ACC112 (cell line): ENCODE data around the gene GATB.

ENCODE experiments used
- H2AFZ ChIP-seq: fragments of 200-600 bp; sonication (generic); one replicate; pipeline ENCODE4 v1.6.0; 2017; ENCODE audit warnings: antibody characterized with exemption, low read length; ENCODE audit not compliant: unreplicated experiment
- H3K27ac ChIP-seq: fragments of 200-600 bp; sonication (generic); 2 replicates; pipeline ENCODE4 v1.5.1; 2014; ENCODE audit warnings: low read depth, mild to moderate bottlenecking, antibody characterized with exemption, low read length, moderate library complexity
- H3K27me3 ChIP-seq: fragments of 200-600 bp; sonication (generic); 2 replicates; pipeline ENCODE4 v1.6.1; 2014; ENCODE audit warnings: mild to moderate bottlenecking, antibody characterized with exemption, low read length, moderate library complexity, mixed read lengths; ENCODE audit not compliant: insufficient read depth
- H3K36me3 ChIP-seq: fragments of 200-600 bp; sonication (generic); 2 replicates; pipeline ENCODE4 v1.6.1; 2016; ENCODE audit warnings: mild to moderate bottlenecking, antibody characterized with exemption, low read length, moderate library complexity, mixed read lengths; ENCODE audit not compliant: insufficient read depth
- H3K4me1 ChIP-seq: fragments of 200-600 bp; sonication (generic); one replicate; pipeline ENCODE4 v1.6.1; 2016; ENCODE audit warnings: low read length, mixed read lengths; ENCODE audit not compliant: insufficient read depth, unreplicated experiment, control insufficient read depth
- H3K4me3 ChIP-seq: fragments of 200-600 bp; sonication (generic); 2 replicates; pipeline ENCODE4 v1.5.1; 2014; ENCODE audit warnings: mild to moderate bottlenecking, low read depth, low read length
- H3K79me2 ChIP-seq: fragments of 200-600 bp; sonication (generic); one replicate; pipeline ENCODE4 v1.6.0; 2016; ENCODE audit warnings: low read length; ENCODE audit not compliant: control insufficient read depth, unreplicated experiment, insufficient read depth

Gene GATB

DNA sequence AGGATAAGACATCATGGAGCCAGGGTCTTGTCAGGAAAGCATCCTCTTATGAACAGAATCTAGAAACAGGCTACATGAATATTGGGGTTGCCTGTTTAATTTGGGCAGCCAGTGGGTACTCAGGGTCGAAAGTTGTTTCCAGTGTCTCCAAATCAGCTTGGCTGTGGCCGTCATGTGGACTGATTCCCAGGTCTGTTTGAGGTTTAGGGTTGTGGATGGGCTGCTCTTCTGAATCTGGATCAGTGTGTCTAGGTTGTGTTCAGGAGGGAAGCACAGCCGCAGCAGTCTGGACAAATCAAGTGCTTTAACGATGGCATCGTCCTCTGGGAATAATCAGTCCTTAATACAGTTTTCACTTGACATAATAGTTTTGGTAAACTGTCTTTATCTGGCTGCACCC, 94.3 kb downstream of the GATB start:
- Histone ChIP-seq H3K4me3 (no peak overlapping the region), H3K4me1 (no peaks in the 10 kb centered on the region), H3K27ac (no peak overlapping the region), H3K79me2 (no peaks in the 10 kb centered on the region), H3K36me3 (no peaks in the 10 kb centered on the region), H2AFZ (no peak overlapping the region), H3K27me3 (no peaks in the 10 kb centered on the region)

DNA sequence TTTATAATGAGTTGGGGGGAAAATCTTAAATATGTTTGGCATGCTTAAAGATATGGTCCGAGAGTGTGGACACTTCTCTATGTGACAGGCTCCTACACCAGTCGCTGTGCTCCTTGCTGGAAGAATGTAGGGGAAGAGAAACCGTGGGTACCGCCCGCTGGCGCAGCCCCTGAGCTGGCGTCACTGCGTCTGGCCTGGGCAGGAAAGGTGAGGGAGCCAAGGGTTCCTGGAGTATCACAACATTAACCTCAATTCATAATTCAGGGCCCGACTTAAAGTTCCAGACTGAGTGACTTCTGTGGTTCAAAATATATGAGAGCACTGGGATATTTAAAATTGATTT, 95.1 kb downstream of the GATB start:
- Histone ChIP-seq H3K27ac (no peak overlapping the region), H2AFZ (no peak overlapping the region), H3K79me2 (no peaks in the 10 kb centered on the region), H3K27me3 (no peaks in the 10 kb centered on the region), H3K36me3 (no peaks in the 10 kb centered on the region), H3K4me3 (no peak overlapping the region), H3K4me1 (no peaks in the 10 kb centered on the region)

DNA sequence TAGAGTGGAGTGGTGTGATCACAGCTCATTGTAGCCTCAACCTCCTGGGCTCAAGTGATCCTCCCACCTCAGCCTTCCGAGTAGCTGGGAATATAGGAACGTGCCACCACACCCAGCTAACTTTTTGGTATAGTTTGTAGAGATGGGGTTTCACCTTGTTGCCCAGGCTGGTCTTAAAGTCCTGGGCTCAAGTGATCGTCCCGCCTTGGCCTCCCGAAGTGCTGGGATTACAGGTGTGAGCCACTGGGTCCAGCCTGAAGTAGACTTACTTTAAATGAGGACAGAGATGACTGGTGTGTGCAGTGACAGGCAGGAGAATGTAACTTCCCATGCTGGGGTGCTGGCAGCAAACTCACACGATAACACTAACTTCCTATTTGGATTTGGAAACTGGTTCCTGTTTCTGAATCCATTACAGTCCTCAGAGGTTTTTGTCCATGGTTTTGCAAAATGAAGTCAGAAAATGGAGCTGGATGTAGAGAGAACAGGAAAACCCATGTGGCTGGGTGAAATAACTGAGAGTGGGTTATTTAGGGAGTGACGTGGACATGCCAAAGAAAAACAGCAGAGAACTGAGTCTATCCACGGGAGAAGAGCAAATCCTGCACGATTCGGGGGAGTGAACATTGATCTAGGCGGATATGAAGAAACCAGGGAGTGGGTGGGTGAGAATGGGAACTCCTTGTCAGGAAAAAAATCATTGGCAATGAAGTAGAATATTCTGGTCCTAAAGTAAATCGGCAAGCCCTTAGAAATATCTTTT, 95.6 kb downstream of the GATB start:
- Histone ChIP-seq H3K27me3 (no peaks in the 10 kb centered on the region), H3K4me3 (no peak overlapping the region), H3K79me2 (no peaks in the 10 kb centered on the region), H3K4me1 (no peaks in the 10 kb centered on the region), H3K27ac (no peak overlapping the region), H3K36me3 (no peaks in the 10 kb centered on the region), H2AFZ (no peak overlapping the region)

DNA sequence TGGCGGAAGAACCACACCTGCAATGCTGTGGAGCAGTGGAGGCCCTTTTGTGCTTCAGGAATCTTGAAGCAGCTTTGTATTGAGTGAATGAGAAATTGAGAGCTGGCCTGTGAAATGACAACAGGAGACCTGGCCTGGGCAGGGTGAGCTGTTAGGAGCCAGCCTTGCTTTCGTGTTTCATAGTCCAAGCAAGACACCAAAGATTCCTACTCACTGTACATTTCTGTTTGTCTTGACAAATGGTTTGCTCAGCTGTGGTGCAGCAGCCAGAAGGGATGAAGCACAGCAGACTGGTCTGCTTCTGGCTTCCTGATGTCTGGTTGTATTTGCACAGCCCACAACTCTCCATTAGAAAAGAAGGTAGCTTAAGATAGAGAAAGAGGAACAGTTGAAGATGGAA, 96.5 kb downstream of the GATB start:
- Histone ChIP-seq H3K27me3 (no peaks in the 10 kb centered on the region), H3K4me1 (peaks cover 4% of the 10 kb centered on the region), H2AFZ (no peak overlapping the region), H3K4me3 (no peak overlapping the region), H3K27ac (no peak overlapping the region), H3K79me2 (no peaks in the 10 kb centered on the region), H3K36me3 (no peaks in the 10 kb centered on the region)

DNA sequence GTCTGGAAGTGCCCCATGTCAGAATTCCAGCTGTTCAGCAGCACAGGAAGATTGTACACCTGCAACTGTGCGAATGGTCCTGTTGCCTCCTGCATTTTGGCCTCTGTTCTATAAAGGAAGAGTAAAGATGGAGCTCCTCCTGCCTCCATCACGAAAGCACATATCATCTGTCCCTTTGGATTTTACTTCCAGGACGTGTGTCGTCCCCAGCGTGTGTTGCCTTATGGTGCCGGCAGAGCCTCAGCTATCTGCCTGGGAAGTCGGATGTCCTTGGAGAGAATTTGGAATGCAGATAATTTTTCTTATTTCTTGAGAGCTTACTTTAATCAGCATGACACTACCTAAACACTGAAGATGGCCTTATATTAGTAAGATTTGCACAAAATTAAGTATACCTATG, 97.7 kb downstream of the GATB start:
- H3K27ac ChIP-seq: no peak overlapping the region
- H3K36me3 ChIP-seq: no peaks in the 10 kb centered on the region
- H3K27me3 ChIP-seq: no peaks in the 10 kb centered on the region
- no peaks in the 10 kb centered on the region for H3K79me2 ChIP-seq
- no peak overlapping the region for H3K4me3 ChIP-seq
- no peak overlapping the region for H2AFZ ChIP-seq
- H3K4me1 ChIP-seq: peaks cover 9% of the 10 kb centered on the region

DNA sequence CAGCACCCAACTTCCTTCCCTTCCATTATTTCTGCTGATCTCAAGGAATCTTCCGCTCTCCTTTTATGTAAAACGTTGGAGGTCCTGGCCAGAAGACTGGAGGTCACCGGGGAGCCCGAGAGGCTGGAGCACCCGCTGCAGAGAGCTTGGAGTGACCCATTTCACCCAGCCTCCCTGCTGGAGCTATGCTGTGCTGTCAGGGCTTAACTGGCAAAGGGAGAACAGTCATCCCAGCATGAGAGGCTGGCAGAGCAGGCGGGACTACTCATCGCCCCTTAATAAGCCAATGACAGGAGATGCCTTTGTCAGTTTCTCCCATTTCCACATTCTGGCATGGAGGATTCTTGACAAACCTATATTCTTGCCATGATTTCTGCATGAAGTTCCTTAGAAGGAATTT, 98.9 kb downstream of the GATB start:
- H3K79me2 ChIP-seq: no peaks in the 10 kb centered on the region
- H3K36me3 ChIP-seq: no peaks in the 10 kb centered on the region
- H3K4me3 ChIP-seq: no peak overlapping the region
- H3K27me3 ChIP-seq: no peaks in the 10 kb centered on the region
- H2AFZ ChIP-seq: no peak overlapping the region
- H3K4me1 ChIP-seq: peaks cover 9% of the 10 kb centered on the region
- no peak overlapping the region for H3K27ac ChIP-seq

DNA sequence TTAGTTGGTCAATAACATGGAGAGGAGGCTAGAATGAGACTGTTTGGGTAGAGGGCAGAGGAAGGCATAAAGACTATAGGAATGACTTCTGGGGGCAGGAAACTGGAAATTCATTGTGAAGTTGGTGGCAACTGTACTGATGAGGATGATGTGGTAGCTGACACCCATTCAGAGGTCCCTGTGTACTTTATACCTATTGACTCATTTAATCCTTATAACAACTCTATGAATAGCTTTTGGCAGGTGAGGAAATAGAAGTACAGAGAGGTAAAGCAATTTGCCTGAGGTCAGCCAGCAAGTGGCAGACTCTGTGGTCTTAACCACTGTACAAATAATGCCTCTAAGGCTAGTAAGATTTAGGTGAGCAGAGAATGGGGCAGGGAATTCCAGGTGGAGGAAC, 100.1 kb downstream of the GATB start:
- H3K27ac ChIP-seq: no peak overlapping the region

DNA sequence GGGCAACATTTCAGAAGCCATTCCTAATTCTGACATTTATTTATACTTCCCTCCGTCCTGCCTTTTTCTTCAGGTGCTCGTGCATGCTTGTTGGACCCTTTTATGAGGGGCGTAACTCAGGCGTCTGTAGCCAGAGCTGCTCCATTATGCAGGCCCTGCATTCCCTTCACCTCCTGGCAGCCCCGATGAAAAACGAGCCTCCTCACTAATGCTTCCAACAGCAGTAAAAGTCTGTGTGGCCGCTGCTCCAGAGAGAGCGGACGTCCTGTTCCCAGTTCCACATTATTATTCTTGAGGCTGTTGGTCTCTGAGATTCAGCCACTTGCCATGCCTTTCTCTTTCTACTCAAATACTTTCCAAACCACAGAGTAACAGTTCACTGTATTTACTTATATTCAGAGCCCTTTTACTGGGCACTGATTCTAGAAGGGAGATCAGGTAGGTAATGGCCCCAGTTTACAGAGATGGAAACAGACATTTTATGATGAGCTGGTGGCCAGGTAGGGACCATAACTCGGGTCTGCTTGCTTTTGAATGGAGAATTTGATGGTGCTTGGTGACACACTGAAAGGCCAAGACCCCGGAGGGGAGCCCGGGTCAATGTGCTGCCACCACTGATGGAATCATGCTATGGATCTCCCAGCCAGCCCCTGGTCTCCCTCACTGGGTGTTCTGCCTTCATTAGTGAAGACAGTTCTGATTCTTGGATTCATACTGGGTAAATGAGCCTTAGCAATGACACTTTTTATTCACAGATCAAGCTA, 101.0 kb downstream of the GATB start:
- peak overlapping the region; percentile 55 for H2AFZ ChIP-seq
- H3K27ac ChIP-seq: 0 out of 2 replicates have a peak overlapping the region, but pooled peaks have one; percentile 5
- H3K4me3 ChIP-seq: no peak overlapping the region
- H3K36me3 ChIP-seq: no peaks in the 10 kb centered on the region
- H3K27me3 ChIP-seq: no peaks in the 10 kb centered on the region
- H3K4me1 ChIP-seq: peaks cover 9% of the 10 kb centered on the region
- H3K79me2 ChIP-seq: no peaks in the 10 kb centered on the region

More for the DNA sequence above, 100.1 kb downstream of the GATB start:
- H3K36me3 ChIP-seq: no peaks in the 10 kb centered on the region
- H3K4me1 ChIP-seq: peaks cover 9% of the 10 kb centered on the region
- no peak overlapping the region for H3K4me3 ChIP-seq
- H3K27me3 ChIP-seq: no peaks in the 10 kb centered on the region
- H2AFZ ChIP-seq: no peak overlapping the region
- no peaks in the 10 kb centered on the region for H3K79me2 ChIP-seq

DNA sequence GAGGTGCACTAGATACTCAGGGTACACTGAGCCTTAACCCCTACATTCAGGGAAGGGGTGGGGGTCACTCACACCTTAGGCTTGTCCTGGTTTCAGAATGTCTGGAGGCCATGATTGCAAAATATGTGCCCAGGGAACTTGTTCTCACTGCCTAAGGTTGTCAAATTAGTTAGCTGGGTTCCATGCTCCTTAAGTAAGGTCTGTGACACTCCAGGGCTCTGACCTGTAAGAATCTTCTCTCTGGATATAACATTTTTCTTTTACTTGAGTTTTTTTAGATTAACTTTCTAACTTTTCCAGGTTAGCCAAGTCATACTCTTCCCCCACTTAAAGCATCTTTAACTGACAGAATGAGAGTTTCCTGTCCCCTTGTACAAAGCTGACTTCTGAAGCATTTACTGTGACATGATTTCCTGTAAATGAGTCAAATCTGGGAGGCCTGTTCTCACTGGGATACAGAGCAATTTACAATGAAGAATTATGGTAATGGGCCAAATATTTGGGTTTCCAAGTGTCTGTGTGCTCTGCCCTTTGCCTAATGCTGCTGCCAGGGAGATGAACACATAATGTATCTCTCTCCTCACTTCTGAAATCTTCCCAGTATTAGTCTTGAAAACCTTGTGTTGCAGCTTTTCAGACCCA, 101.7 kb downstream of the GATB start:
- Histone ChIP-seq H3K4me3 (no peak overlapping the region), H3K27ac (peak overlapping the region; percentile 45), H2AFZ (peak overlapping the region; percentile 55), H3K36me3 (no peaks in the 10 kb centered on the region), H3K79me2 (no peaks in the 10 kb centered on the region), H3K4me1 (peaks cover 9% of the 10 kb centered on the region), H3K27me3 (no peaks in the 10 kb centered on the region)

DNA sequence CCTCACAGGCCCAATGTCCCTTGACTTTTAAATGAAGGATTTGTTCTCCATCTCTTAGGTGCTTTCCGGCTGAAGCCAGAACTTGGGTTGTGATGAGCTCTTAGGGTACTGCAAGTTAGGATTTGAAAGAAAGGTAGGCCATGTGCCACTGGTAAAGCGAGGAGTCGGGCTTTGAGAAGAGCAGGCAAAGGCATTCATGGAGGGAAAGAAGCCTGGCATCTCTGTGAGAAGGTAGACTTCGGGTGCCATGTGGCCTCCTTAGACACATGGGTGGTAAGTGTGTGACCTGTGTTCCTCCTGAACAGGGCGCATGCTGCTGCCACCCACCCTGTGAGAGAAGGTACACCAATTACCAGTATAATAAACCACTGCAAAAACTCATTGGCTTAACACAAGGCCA, 102.9 kb downstream of the GATB start:
- H3K4me1 ChIP-seq: peaks cover 14% of the 10 kb centered on the region
- H3K4me3 ChIP-seq: no peak overlapping the region
- H3K36me3 ChIP-seq: no peaks in the 10 kb centered on the region
- H3K27ac ChIP-seq: no peak overlapping the region
- no peaks in the 10 kb centered on the region for H3K27me3 ChIP-seq
- H2AFZ ChIP-seq: no peak overlapping the region
- H3K79me2 ChIP-seq: no peaks in the 10 kb centered on the region
